GM12874 (cell line): ENCODE results near the gene RAN.

ENCODE experiments used
- CTCF ChIP-seq: IDR thresholded peaks from 2 replicates; pipeline ENCODE4 v1.5.1; 2011; ENCODE audit warnings: low read depth, mild to moderate bottlenecking, control low read depth, low read length, moderate library complexity; ENCODE audit not compliant: insufficient read depth

The RAN gene

GRCh38 chr12:130839770-130840404 is 32.0 kb upstream of the RAN start:
- TF ChIP-seq CTCF, result no peak

- TF ChIP-seq CTCF, result no peak
These were observed 25.5 kb upstream of the RAN start for GRCh38 chr12:130846369-130846768.

GRCh38 chr12:130847112-130847511 is 24.8 kb upstream of the RAN start:
- no peak for TF ChIP-seq CTCF

- TF ChIP-seq CTCF, result no peak
These were observed 22.1 kb upstream of the RAN start for GRCh38 chr12:130849561-130850417.

GRCh38 chr12:130850418-130851021 is 21.3 kb upstream of the RAN start:
- TF ChIP-seq CTCF, result no peak

GRCh38 chr12:130856088-130856487 is 15.8 kb upstream of the RAN start:
- no peak for TF ChIP-seq CTCF

GRCh38 chr12:130858084-130858483 is 13.8 kb upstream of the RAN start:
- no peak for TF ChIP-seq CTCF
